HG03097 (cell line): ENCODE results near the gene PCDH7.

Source experiments
- ATAC-seq: cut with Tn5 transposase; IDR thresholded peaks from one replicate; pipeline ENCODE4 v1.9.1; 2021; ENCODE audit not compliant: unreplicated experiment, low FRiP score

PCDH7 gene

GRCh38 chr4:30726090-30726675 lies 6.0 kb downstream of the PCDH7 start:
- no peak for ATAC-seq

GRCh38 chr4:30727409-30727808 lies 7.2 kb downstream of the PCDH7 start:
- no peak for ATAC-seq

- no peak for ATAC-seq
Measured at GRCh38 chr4:30728311-30728710, 8.1 kb downstream of the PCDH7 start.

- ATAC-seq: no peak
Measured at GRCh38 chr4:30743897-30744296, 23.7 kb downstream of the PCDH7 start.

GRCh38 chr4:30744386-30744785 lies 24.2 kb downstream of the PCDH7 start:
- no peak for ATAC-seq

- ATAC-seq: no peak
Measured at GRCh38 chr4:30744957-30745640, 24.9 kb downstream of the PCDH7 start.

GRCh38 chr4:30746735-30747134 lies 26.6 kb downstream of the PCDH7 start:
- ATAC-seq: no peak

- no peak for ATAC-seq
Measured at GRCh38 chr4:30753316-30753715, 33.1 kb downstream of the PCDH7 start.

GRCh38 chr4:30754021-30754420 lies 33.9 kb downstream of the PCDH7 start:
- no peak for ATAC-seq

- ATAC-seq: no peak
Measured at GRCh38 chr4:30755346-30755745, 35.2 kb downstream of the PCDH7 start.

- no peak for ATAC-seq
Measured at GRCh38 chr4:30756553-30756952, 36.4 kb downstream of the PCDH7 start.

- ATAC-seq: no peak
Measured at GRCh38 chr4:30757357-30757756, 37.2 kb downstream of the PCDH7 start.

- ATAC-seq: no peak
Measured at GRCh38 chr4:30760551-30760950, 40.4 kb downstream of the PCDH7 start.

GRCh38 chr4:30763321-30763727 lies 43.2 kb downstream of the PCDH7 start:
- no peak for ATAC-seq

GRCh38 chr4:30765022-30765421 lies 44.9 kb downstream of the PCDH7 start:
- no peak for ATAC-seq

- ATAC-seq: no peak
Measured at GRCh38 chr4:30767147-30767845, 47.1 kb downstream of the PCDH7 start.

GRCh38 chr4:30768277-30768676 lies 48.1 kb downstream of the PCDH7 start:
- ATAC-seq: no peak

GRCh38 chr4:30769093-30769492 lies 48.9 kb downstream of the PCDH7 start:
- ATAC-seq: no peak

- ATAC-seq: no peak
Measured at GRCh38 chr4:30770049-30770549, 49.9 kb downstream of the PCDH7 start.

GRCh38 chr4:30770812-30771211 lies 50.6 kb downstream of the PCDH7 start:
- ATAC-seq: no peak

GRCh38 chr4:30776451-30776850 lies 56.3 kb downstream of the PCDH7 start:
- ATAC-seq: no peak

- no peak for ATAC-seq
Measured at GRCh38 chr4:30776921-30777415, 56.8 kb downstream of the PCDH7 start.
